Erythroblast (primary cell): ENCODE data around the gene AOPEP.

Experiments used
- DNase-seq, 2 experiments: peaks; one replicate each; lab custom pipeline; 2025; lab: John Stamatoyannopoulos, UW
- GATA1 ChIP-seq: IDR thresholded peaks from 2 replicates; pipeline ENCODE4 v1.6.1; 2011; ENCODE audit warnings: low read depth, mild to moderate bottlenecking, control low read depth, low read length, moderate library complexity
- POLR2A ChIP-seq: IDR thresholded peaks from 2 replicates; pipeline ENCODE4 v1.6.1; 2011; ENCODE audit warnings: mild to moderate bottlenecking, low read length

AOPEP gene

DNA sequence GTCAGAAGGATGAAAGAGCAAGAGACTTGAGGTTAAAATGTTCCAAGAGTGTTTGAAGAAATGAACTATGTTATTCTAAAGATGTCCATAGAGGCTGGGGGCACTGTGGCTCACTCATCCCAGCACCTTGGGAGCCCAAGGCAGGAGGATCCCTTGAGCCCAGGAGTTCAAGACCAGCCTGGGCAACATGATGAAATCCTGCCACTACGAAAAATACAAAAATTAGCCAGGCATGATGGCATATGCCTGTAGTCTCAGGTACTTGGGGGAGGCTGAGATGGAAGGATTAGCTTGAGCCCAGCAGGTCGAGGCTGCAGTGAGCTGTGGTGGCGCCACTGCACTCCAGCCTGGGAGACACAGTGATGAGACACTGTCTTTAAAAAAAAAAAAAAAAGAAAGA lies 2.7 kb downstream of the AOPEP start:
- no peak for TF ChIP-seq POLR2A
- no peak for TF ChIP-seq GATA1
- peak; percentile 6 to 24 for DNase-seq

- DNase-seq, result no peak
- TF ChIP-seq POLR2A (no peak), GATA1 (no peak)
Measured at GRCh38 chr9:94734054-94734754, 7.7 kb downstream of the AOPEP start.

DNA sequence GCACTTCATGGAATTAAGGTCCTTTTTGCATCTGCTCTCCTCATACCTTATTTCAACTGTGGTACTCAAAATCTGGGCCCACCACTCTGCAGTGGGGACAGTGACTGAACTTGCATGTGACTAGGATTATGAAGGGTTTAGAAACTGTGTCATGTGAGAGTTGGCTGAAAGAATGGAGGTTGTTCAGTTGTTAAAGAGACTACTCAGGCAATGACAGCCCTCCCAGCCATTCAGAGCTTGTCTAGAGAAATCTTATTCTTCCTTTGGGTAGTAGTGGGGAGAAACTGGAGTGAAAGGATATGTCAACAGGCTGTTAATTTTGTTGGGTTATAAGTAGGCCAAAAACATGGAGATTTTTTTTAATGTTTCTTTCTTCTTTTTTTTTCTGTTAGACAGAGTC lies 10.3 kb downstream of the AOPEP start:
- no peak for TF ChIP-seq POLR2A
- TF ChIP-seq GATA1, result no peak
- no peak for DNase-seq

DNA sequence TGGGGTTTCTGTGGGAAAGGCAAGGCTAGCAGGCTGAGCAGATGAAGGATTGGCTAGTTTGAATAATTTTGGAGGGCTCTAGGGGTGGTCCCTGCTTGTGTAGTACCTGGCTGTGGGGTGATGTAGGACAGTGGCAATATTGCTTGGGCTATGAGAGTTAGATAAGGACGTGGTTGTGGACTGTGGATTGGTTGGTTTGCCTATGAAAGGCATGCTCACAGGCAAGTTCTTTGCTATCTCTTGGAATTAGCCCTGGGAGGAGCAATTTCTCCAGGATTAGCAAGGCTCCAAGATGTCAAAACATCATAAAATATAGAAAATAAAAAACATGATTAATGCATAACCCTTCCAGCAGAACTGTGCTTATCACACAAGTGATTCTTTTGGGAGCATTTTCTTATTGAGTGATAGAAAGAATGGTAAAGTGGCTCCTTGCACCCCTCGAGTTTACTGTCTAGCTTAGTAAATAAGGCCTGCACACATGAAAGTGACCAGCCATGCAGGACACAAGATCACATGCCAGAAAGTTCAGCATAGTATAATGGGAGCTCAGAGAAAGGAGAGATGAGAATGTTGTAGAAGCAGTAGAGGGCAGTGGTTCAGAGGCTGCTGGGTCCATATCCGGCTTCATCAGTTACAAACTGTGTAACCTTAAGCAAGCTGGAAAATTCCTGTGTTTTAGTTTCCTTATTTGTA lies 13.8 kb downstream of the AOPEP start:
- TF ChIP-seq POLR2A (no peak), GATA1 (no peak)
- DNase-seq, result peak in 1 of 2 experiments; percentile 40

- DNase-seq, result no peak
- TF ChIP-seq POLR2A, result no peak
Measured at GRCh38 chr9:94741866-94742265, 15.4 kb downstream of the AOPEP start.

- no peak for DNase-seq
- TF ChIP-seq POLR2A, result no peak
- no peak for TF ChIP-seq GATA1
Measured at GRCh38 chr9:94743035-94743954, 16.8 kb downstream of the AOPEP start.

DNA sequence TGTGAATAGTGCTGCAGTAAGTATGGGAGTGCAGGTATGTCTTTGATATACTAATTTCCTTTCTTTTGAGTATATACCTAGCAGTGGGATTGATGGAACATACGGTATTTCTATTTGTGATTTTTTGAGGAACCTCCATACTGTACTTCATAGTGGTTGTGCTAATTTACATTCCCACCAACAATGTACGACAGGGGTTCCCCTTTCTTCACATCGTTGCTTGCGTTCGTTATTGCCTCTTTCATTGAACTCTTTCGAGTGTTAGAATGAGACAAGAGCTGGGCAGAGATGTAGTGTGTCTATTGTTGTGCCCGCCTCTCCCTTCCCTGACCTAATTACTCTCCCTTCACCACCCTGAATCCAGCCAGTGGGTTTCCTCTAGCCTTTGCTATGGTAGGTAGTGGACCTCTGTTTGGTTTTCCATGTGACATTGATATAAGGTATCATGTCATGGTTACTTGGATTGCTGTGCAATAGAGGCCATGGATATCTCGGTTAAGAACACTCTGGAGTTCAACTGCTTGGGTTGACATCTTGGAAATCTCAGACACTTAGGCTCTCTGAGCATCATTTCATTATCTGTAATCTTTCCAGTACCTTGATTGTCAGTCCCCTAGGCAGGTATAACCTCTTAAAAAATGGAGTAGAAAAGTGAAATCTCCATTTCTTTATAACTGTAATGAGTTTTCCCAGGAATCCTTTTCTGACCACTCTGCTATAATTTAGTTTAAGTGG lies 19.5 kb downstream of the AOPEP start:
- no peak for DNase-seq
- TF ChIP-seq GATA1 (no peak), POLR2A (no peak)

DNA sequence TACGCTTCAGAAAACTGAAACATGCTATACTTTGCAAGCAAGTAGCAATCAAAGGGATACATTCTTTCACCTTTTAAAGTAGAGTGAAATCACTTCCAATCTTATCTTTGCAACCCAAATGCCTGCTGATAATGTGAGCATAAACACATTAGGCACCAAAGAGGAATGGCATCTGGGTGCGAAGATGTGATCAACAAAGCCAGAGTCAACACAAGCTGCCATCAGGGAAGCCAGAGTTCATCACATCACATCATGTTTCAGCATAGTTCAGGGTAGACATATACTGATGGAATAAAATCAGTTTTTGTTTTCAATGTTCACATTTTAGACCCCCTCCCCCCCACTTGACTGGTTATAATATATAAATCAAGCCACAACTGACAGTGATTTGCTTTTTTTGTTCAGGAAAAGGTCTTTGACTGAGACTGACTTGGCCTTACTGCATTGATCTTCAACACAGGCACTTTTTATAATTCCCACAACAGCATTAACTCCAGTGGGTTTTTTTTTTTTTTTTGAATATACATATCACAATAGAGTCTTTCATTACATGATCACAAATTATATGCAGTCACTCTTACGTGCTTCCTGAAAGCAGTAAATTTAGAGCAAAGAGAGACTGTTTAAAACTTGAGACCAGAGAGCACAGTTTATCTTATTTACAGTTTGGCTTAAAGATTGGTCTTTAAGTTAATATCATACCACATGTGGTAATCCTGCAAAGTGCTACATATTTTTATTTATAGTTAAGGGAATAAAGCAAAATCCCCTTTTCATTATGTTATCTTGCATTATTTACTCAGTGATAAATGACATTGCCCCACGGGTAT lies 20.3 kb downstream of the AOPEP start:
- DNase-seq, result no peak
- no peak for TF ChIP-seq POLR2A
- TF ChIP-seq GATA1, result no peak

DNA sequence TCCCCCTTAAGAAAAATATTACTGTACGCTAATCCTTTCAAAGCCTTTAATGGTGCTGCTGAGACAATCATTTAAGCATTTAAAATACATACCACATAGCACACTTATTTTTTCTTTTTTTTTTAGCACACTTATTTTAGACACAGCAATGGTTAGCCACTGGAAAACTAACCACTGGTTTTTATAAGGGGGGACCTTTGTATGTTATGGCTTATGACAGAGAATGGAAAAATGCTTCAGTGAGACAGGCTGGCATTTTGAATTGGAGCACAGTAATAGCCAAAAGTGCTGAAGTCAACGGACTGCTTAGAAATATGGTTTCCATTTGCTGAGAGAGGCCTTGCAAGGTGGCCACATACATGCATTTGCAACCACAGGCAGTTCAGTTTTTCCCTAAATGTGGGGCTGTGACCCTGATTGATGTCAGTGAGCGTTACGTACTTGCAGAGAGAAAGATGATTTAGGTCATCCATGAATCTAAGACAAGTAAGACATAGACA lies 28.5 kb downstream of the AOPEP start:
- TF ChIP-seq GATA1, result no peak
- no peak for TF ChIP-seq POLR2A
- no peak for DNase-seq

GRCh38 chr9:94757158-94757557 lies 30.7 kb downstream of the AOPEP start:
- TF ChIP-seq GATA1, result no peak
- TF ChIP-seq POLR2A, result no peak
- DNase-seq, result peak; percentile 43 to 58

DNA sequence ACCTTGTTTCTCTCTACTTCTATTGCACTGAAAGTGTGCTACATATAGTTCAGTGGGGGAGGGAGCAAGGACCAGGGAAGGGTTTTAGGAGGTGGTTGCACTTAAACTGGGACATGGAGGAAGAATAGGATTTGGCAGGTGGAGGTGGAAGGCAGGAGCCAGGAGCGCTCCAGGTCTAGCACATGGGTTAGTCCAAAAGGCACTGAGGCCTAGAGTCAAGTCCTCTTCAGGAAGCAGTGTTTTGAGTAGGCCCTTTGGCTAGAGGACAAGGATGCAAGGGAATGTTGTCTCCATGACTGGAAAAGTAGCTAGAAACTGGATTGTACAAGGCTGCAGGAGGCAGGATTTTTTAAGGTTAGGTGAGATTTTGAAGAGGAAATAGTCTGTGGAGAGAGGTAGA lies 31.5 kb downstream of the AOPEP start:
- TF ChIP-seq GATA1 (no peak), POLR2A (no peak)
- no peak for DNase-seq

DNA sequence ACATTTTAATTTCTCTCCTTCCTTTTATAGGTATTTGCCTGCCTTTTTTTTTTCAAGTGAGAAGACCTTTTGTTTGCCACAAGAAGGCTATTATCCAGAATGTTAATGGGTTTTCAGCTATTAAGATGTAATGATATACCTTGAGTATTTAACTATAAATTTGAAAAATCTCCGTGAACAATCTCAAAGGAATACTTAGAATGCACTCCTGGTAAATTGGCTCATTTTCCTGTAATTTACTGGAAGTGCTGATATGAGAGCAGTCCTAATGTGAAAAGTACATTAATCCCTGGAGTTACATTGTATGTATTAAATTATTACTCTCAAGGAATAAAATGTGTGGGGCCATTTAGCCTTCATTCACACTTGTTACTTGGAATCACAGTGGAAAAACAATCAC lies 32.4 kb downstream of the AOPEP start:
- TF ChIP-seq POLR2A (no peak), GATA1 (no peak)
- DNase-seq, result no peak
